Mesenchymal stem cell (in vitro differentiated cells and primary cell): Measurements from ENCODE around the gene VTN.
"Not testable (repeated sequence)": the region's sequence is repeated elsewhere in the genome, so short reads cannot be mapped to it uniquely, and the experiment has no call there.

Source experiments
- DNase-seq: peaks from one replicate; pipeline ENCODE4 v3.0.0-alpha.2; 2013
- H2AFZ ChIP-seq: one replicate; pipeline ENCODE4 v1.6.1; 2013; ENCODE audit warnings: low read depth, mild to moderate bottlenecking, control low read depth, inconsistent platforms, low read length, moderate library complexity
- H2AK5ac ChIP-seq: 2 replicates; pipeline ENCODE4 v1.6.1; 2013; ENCODE audit warnings: low read length, moderate library complexity, mild to moderate bottlenecking, inconsistent platforms; ENCODE audit not compliant: severe bottlenecking
- H2BK120ac ChIP-seq: one replicate; pipeline ENCODE4 v1.6.1; 2013; ENCODE audit warnings: low read depth, mild to moderate bottlenecking, inconsistent platforms, low read length, moderate library complexity
- H2BK12ac ChIP-seq, 2 experiments: one replicate each; pipeline ENCODE4 v1.6.1; 2013; ENCODE audit warnings: inconsistent platforms in 2 of 2, low read length in 2 of 2, mild to moderate bottlenecking in 2 of 2, moderate library complexity in 2 of 2, control low read depth in 1 of 2
- H2BK15ac ChIP-seq: one replicate; pipeline ENCODE4 v1.6.1; 2013; ENCODE audit warnings: mild to moderate bottlenecking, low read depth, inconsistent platforms; ENCODE audit not compliant: poor library complexity, severe bottlenecking
- H2BK5ac ChIP-seq: 2 replicates; pipeline ENCODE4 v1.6.1; 2013; ENCODE audit warnings: low read depth, mild to moderate bottlenecking, low read length, control low read depth, inconsistent platforms; ENCODE audit not compliant: poor library complexity, severe bottlenecking
- H3K14ac ChIP-seq, 2 experiments: one replicate each; pipeline ENCODE4 v1.6.1; 2013; ENCODE audit warnings: inconsistent platforms in 2 of 2, low read length in 2 of 2, control low read depth in 1 of 2, mild to moderate bottlenecking in 1 of 2, moderate library complexity in 1 of 2
- H3K18ac ChIP-seq, 2 experiments: one replicate each; pipeline ENCODE4 v1.6.1; 2013; ENCODE audit warnings: inconsistent platforms in 2 of 2, low read length in 2 of 2, control low read depth in 1 of 2, low read depth in 1 of 2, mild to moderate bottlenecking in 1 of 2
- H3K23ac ChIP-seq, 2 experiments: one replicate each; pipeline ENCODE4 v1.6.1; 2013; ENCODE audit warnings: inconsistent platforms in 2 of 2, low read length in 2 of 2, mild to moderate bottlenecking in 2 of 2, moderate library complexity in 2 of 2, control low read depth in 1 of 2
- H3K27ac ChIP-seq: 2 replicates; pipeline ENCODE4 v1.5.1; 2013; ENCODE audit warnings: mild to moderate bottlenecking, moderate library complexity, low read length, control low read depth, inconsistent platforms; ENCODE audit not compliant: poor library complexity, severe bottlenecking
- H3K27me3 ChIP-seq, 2 experiments: 2 replicates each; pipeline versions ENCODE4 v1.6.1 to v1.7.0; 2013; ENCODE audit warnings: low read length in 2 of 2, mild to moderate bottlenecking in 2 of 2, moderate library complexity in 2 of 2, control low read depth in 1 of 2, inconsistent platforms in 1 of 2; ENCODE audit not compliant: control insufficient read depth in 1 of 2, insufficient read depth in 1 of 2
- H3K36me3 ChIP-seq, 2 experiments: 2 replicates each; pipeline versions ENCODE4 v1.6.1 to v1.7.0; 2013; ENCODE audit warnings: low read length in 2 of 2, control low read depth in 1 of 2, inconsistent platforms in 1 of 2, low read depth in 1 of 2, mild to moderate bottlenecking in 1 of 2; ENCODE audit not compliant: insufficient read depth in 2 of 2, control insufficient read depth in 1 of 2
- H3K4ac ChIP-seq, 2 experiments: one replicate each; pipeline ENCODE4 v1.6.1; 2013; ENCODE audit warnings: inconsistent platforms in 2 of 2, low read length in 2 of 2, mild to moderate bottlenecking in 2 of 2, moderate library complexity in 2 of 2, control low read depth in 1 of 2, low read depth in 1 of 2
- H3K4me1 ChIP-seq: 2 replicates; pipeline ENCODE4 v1.6.1; 2013; ENCODE audit warnings: low read depth, low read length, control low read depth; ENCODE audit not compliant: control insufficient read depth, insufficient read depth
- H3K4me2 ChIP-seq: 2 replicates; pipeline ENCODE4 v1.6.1; 2013; ENCODE audit warnings: low read length, mild to moderate bottlenecking, inconsistent platforms; ENCODE audit not compliant: poor library complexity, severe bottlenecking
- H3K4me3 ChIP-seq, 2 experiments: 2 replicates each; pipeline versions ENCODE4 v1.5.1 to v1.7.0; 2013; ENCODE audit warnings: low read length in 2 of 2, mild to moderate bottlenecking in 2 of 2, control low read depth in 1 of 2, low read depth in 1 of 2; ENCODE audit not compliant: insufficient read depth in 1 of 2
- H3K79me1 ChIP-seq: replicated peaks from 2 replicates; pipeline ENCODE4 v1.6.1; 2013; ENCODE audit warnings: mild to moderate bottlenecking, control low read depth, low read length, inconsistent platforms; ENCODE audit not compliant: poor library complexity, severe bottlenecking
- H3K9ac ChIP-seq: 2 replicates; pipeline ENCODE4 v1.7.0; 2013; ENCODE audit warnings: mild to moderate bottlenecking, low read length, moderate library complexity
- H3K9me3 ChIP-seq: 2 replicates; pipeline ENCODE4 v1.7.0; 2013; ENCODE audit warnings: mild to moderate bottlenecking, low read length; ENCODE audit not compliant: control insufficient read depth
- H4K8ac ChIP-seq: one replicate; pipeline ENCODE4 v1.6.1; 2013; ENCODE audit warnings: inconsistent platforms, mild to moderate bottlenecking, low read length, moderate library complexity
- H4K91ac ChIP-seq: one replicate; pipeline ENCODE4 v1.6.1; 2013; ENCODE audit warnings: mild to moderate bottlenecking, low read length, inconsistent platforms
- WGBS: methylation state at CpG from one replicate; pipeline ENCODE4 v1.1.7; 2013; ENCODE audit warnings: mixed read lengths; 5-methylcytosine and 5-hydroxymethylcytosine counted together

Gene VTN

GRCh38 chr17:28338769-28339212, 31.3 kb downstream of the VTN start:
- H2BK12ac ChIP-seq, result peak overlapping the region; percentile 19 to 30
- not testable (repeated sequence) for H3K23ac ChIP-seq, H2BK120ac ChIP-seq, H3K14ac ChIP-seq, H2AFZ ChIP-seq, H3K27me3 ChIP-seq, DNase-seq, H3K9me3 ChIP-seq, H3K4me2 ChIP-seq, H2BK5ac ChIP-seq, H3K4me3 ChIP-seq
- 95% methylated on average over 4 of the region's 8 CpGs for WGBS
- peaks cover 21% of the 10 kb centered on the region for H3K4me1 ChIP-seq
- H3K27ac ChIP-seq, result peak overlapping the region; percentile 21
- H4K8ac ChIP-seq, result peak overlapping the region; percentile 84
- peak overlapping the region in 1 of 2 experiments; percentile 37 for H3K18ac ChIP-seq
- peak overlapping the region; percentile 58 for H4K91ac ChIP-seq
- H3K79me1 ChIP-seq, result peaks cover 46% of the 10 kb centered on the region
- H2AK5ac ChIP-seq, result peak overlapping the region; percentile 41
- H3K9ac ChIP-seq, result peak overlapping the region; percentile 33
- peak overlapping the region; percentile 34 for H2BK15ac ChIP-seq
- peaks cover 47 to 50% of the 10 kb centered on the region in 2 experiments for H3K36me3 ChIP-seq
- peak overlapping the region; percentile 15 to 68 for H3K4ac ChIP-seq

- Histone ChIP-seq H3K79me1 (peaks cover 46% of the 10 kb centered on the region), H2BK15ac (no peak overlapping the region), H3K14ac (no peak overlapping the region), H3K23ac (no peak overlapping the region), H2BK120ac (peak overlapping the region; percentile 15), H3K9me3 (no peaks in the 10 kb centered on the region), H4K91ac (peak overlapping the region; percentile 47), H3K9ac (peak overlapping the region; percentile 33), H3K36me3 (peaks cover 41 to 44% of the 10 kb centered on the region in 2 experiments), H3K4me1 (peaks cover 24% of the 10 kb centered on the region), H3K27ac (peak overlapping the region; percentile 41), H3K4me2 (no peak overlapping the region), H3K4ac (peak overlapping the region in 1 of 2 experiments; percentile 68), H4K8ac (peak overlapping the region; percentile 84), H2AK5ac (peak overlapping the region; percentile 41), H2BK12ac (peak overlapping the region in 1 of 2 experiments; percentile 15), H2BK5ac (no peak overlapping the region), H3K4me3 (no peak overlapping the region), H2AFZ (no peak overlapping the region), H3K18ac (peak overlapping the region in 1 of 2 experiments; percentile 37), H3K27me3 (no peaks in the 10 kb centered on the region)
- 36% methylated on average over 5 of the region's 5 CpGs for WGBS
- DNase-seq, result peak; percentile 95
Measured at GRCh38 chr17:28338056-28338768, 31.9 kb downstream of the VTN start.

DNA sequence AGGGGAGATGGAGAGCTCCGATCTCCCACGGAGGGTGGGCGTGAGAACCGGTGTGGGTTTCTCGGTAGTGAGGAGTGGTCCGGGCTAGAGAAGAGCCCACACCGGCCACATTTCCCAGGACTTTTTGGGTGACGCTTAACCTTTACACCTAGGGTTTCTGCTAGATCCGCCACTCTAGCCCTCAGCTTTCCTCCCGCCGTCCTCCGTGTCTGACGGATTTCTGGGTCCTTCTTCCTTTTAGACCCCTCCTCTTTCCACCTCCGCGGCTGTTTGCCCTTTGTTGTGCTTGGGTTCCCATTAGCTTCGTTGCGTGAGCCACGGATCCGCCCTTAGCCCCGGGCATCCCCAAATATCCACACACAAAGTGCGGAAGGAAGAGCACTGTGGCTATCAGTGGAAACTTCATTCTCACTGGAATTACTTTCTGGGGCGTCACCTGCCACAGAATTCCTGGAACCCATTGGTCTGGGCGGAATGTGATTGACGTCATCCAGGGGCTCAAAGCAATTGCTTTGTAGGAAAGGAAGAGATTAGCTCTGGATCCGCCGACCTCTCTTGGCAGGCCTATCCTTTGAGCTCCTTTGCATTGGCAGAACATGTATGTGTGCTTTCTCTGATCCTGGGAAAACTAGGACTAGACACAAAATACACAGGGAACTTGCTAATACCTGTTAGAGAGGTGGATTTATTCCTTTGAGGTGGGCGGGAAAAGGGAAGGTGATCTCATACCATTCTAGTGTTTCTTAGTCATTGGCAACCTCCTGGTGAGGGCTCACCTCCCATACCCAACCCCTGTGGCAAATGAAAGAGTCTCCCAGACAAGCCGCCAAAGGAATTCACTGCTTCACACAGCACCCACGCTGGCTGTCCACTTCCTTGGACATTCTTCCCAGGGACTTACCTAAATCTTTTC, 33.9 kb downstream of the VTN start:
- peaks cover 32 to 33% of the 10 kb centered on the region in 2 experiments for H3K36me3 ChIP-seq
- 4% methylated on average over 28 of the region's 29 CpGs for WGBS
- H3K18ac ChIP-seq, result peak overlapping the region; percentile 40 to 90
- peak overlapping the region; percentile 93 for H2AFZ ChIP-seq
- peak overlapping the region; percentile 99 for H3K9ac ChIP-seq
- no peaks in the 10 kb centered on the region for H3K9me3 ChIP-seq
- peak overlapping the region in 1 of 2 experiments; percentile 48 for H3K23ac ChIP-seq
- H3K4me3 ChIP-seq, result peak overlapping the region; percentile 87 to 93
- peak overlapping the region; percentile 96 for H3K27ac ChIP-seq
- H3K27me3 ChIP-seq, result no peaks in the 10 kb centered on the region
- peaks cover 46% of the 10 kb centered on the region for H3K79me1 ChIP-seq
- H3K4me1 ChIP-seq, result peaks cover 26% of the 10 kb centered on the region
- H2BK12ac ChIP-seq, result peak overlapping the region in 1 of 2 experiments; percentile 45
- H3K4me2 ChIP-seq, result peak overlapping the region; percentile 78
- H2BK5ac ChIP-seq, result peak overlapping the region; percentile 83
- peak overlapping the region; percentile 73 to 90 for H3K4ac ChIP-seq
- H4K8ac ChIP-seq, result peak overlapping the region; percentile 66
- no peak overlapping the region for H2AK5ac ChIP-seq
- H4K91ac ChIP-seq, result peak overlapping the region; percentile 73
- peak overlapping the region in 1 of 2 experiments; percentile 68 for H3K14ac ChIP-seq
- DNase-seq, result peak; percentile 94
- peak overlapping the region; percentile 37 for H2BK15ac ChIP-seq
- no peak overlapping the region for H2BK120ac ChIP-seq
